ENCODE measurements around the gene YTHDC1. TPM values are rescaled to one million over a fixed set of nuclear protein-coding genes. Genes with fewer than 3 reads are reported as not detected.
A peak's percentile ranks its signal among the peaks of the same experiment; 100 is the strongest.

The YTHDC1 gene
- total RNA-seq, 1 donor from 2014 or later: 110 TPM

DNA sequence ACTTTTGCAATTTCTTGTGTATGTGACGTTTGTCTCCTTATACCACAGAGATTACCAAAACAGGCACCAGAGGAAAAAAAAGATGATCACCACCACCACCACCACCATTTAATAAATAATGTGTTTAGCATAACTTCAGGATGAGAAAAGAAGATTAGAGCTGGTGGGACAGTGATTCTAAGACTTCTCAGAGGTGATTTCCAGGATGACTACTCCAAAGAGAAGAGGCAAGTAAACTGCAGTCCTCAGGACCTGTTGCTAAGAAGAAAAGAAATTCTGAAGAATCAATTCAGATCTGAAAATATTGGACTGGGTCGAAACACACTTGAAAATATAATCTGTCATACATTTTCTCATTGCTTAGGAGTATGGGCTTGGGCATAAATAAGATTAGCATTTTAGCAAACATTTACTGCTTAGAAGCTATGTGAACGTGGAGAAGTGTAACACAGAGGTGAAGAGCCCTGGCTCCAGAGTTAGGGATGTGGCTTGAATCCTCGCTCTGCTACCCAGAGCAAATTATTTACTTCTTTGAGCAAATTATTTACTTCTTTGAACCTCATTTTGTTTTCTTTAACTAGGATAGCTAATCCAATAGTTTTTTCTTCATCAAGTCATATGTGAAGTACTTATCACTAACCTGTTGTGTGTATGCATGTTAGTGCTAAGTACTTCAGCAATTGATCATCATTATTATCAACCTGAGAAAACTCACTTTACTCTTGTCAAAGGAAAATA, 10.5 kb upstream of the YTHDC1 start:
- no peak for DNase-seq (ENCODE audit: low spot score)
- Mint-ChIP-seq H3K4me1 (ENCODE audit: unreplicated experiment) (no peaks in the 10 kb centered on the region), H3K4me3 (ENCODE audit: unreplicated experiment) (no peak overlapping the region), H3K27ac (ENCODE audit: unreplicated experiment) (no peak overlapping the region), H3K27me3 (ENCODE audit: unreplicated experiment) (no peaks in the 10 kb centered on the region), H3K9me3 (ENCODE audit: unreplicated experiment) (peaks cover 5% of the 10 kb centered on the region), H3K36me3 (ENCODE audit: low read depth, unreplicated experiment) (peaks cover 4% of the 10 kb centered on the region)
- TF ChIP-seq, protein P1, sequence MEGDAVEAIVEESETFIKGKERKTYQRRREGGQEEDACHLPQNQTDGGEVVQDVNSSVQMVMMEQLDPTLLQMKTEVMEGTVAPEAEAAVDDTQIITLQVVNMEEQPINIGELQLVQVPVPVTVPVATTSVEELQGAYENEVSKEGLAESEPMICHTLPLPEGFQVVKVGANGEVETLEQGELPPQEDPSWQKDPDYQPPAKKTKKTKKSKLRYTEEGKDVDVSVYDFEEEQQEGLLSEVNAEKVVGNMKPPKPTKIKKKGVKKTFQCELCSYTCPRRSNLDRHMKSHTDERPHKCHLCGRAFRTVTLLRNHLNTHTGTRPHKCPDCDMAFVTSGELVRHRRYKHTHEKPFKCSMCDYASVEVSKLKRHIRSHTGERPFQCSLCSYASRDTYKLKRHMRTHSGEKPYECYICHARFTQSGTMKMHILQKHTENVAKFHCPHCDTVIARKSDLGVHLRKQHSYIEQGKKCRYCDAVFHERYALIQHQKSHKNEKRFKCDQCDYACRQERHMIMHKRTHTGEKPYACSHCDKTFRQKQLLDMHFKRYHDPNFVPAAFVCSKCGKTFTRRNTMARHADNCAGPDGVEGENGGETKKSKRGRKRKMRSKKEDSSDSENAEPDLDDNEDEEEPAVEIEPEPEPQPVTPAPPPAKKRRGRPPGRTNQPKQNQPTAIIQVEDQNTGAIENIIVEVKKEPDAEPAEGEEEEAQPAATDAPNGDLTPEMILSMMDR (IDR thresholded peaks at IDR 0.05; ENCODE audit: unreplicated experiment): no peak

DNA sequence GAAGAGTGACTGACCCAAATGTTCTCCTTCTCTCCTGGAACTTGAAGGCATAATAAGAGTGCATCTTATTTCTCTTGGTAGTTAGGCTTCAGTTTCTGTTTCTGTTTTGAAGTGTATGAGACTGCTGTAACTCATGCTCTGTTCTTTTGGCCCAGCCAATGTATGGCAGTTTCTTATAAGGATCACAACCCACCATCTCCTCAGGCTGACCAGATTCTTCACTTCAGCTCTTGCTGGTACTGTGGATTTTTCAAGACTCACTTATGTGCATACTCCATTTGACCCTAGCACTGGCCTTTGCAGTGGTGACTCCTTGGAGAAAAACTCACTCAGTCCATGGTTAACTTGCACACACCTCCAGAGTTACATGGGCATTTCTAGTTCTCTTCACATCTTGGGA, 9.6 kb upstream of the YTHDC1 start:
- DNase-seq (ENCODE audit: low spot score): no peak
- Mint-ChIP-seq H3K4me1 (ENCODE audit: unreplicated experiment) (no peaks in the 10 kb centered on the region), H3K27me3 (ENCODE audit: unreplicated experiment) (no peaks in the 10 kb centered on the region), H3K27ac (ENCODE audit: unreplicated experiment) (no peak overlapping the region), H3K9me3 (ENCODE audit: unreplicated experiment) (no peaks in the 10 kb centered on the region), H3K4me3 (ENCODE audit: unreplicated experiment) (no peak overlapping the region), H3K36me3 (ENCODE audit: low read depth, unreplicated experiment) (no peaks in the 10 kb centered on the region)
- TF ChIP-seq, protein P1 (IDR thresholded peaks at IDR 0.05; ENCODE audit: unreplicated experiment): no peak

DNA sequence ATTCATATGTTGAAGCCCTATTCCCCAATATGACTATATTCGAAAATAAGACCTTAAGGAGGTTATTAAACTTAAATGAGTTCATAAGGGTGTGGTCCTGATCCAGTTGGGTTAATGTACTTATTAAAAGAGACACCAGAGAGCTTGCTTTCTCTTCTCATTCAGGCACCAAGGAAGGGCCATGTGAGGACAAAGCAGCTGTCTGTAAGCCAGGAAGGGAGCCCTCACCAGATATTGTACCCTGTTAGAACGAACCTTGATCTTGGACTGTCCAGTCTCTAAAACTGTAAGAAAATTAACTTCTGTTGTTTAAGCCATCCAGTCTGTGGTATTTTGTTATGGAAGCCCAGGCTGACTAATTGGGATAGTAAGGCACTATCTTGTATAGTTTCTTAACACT, 9.1 kb upstream of the YTHDC1 start:
- TF ChIP-seq, protein P1 (IDR thresholded peaks at IDR 0.05; ENCODE audit: unreplicated experiment): no peak

DNA sequence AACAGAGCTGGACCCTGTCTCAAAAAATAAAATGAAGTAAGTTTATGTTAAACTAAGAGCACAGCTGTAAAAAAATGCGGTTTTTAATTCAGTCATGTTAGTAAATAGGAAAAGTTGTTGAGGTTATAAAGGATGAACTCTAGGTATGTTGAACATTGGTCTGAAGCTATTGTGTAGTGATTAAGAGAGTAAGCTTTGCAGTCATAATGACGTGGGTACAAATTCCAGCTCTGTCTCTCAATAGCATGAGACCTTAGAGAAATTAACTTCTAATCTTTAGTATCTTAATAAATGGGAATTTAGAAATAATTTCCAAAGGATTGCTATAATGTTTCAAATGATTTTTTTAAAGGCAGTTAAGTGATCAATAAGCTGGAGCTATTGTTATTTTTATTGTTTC, 2.9 kb upstream of the YTHDC1 start:
- H3K9me3 Mint-ChIP-seq (ENCODE audit: unreplicated experiment): no peaks in the 10 kb centered on the region
- peaks cover 3% of the 10 kb centered on the region for H3K4me1 Mint-ChIP-seq (ENCODE audit: unreplicated experiment)
- DNase-seq (ENCODE audit: low spot score): no peak
- TF ChIP-seq, protein P1 (IDR thresholded peaks at IDR 0.05; ENCODE audit: unreplicated experiment): no peak
- no peaks in the 10 kb centered on the region for H3K36me3 Mint-ChIP-seq (ENCODE audit: low read depth, unreplicated experiment)
- H3K4me3 Mint-ChIP-seq (ENCODE audit: unreplicated experiment): no peak overlapping the region
- peaks cover 14% of the 10 kb centered on the region for H3K27me3 Mint-ChIP-seq (ENCODE audit: unreplicated experiment)
- H3K27ac Mint-ChIP-seq (ENCODE audit: unreplicated experiment): no peak overlapping the region

More for the DNA sequence above, 9.1 kb upstream of the YTHDC1 start:
- Mint-ChIP-seq H3K9me3 (ENCODE audit: unreplicated experiment) (no peaks in the 10 kb centered on the region), H3K27me3 (ENCODE audit: unreplicated experiment) (no peaks in the 10 kb centered on the region), H3K4me3 (ENCODE audit: unreplicated experiment) (no peak overlapping the region), H3K36me3 (ENCODE audit: low read depth, unreplicated experiment) (no peaks in the 10 kb centered on the region), H3K4me1 (ENCODE audit: unreplicated experiment) (no peaks in the 10 kb centered on the region), H3K27ac (ENCODE audit: unreplicated experiment) (no peak overlapping the region)
- no peak for DNase-seq (ENCODE audit: low spot score)

DNA sequence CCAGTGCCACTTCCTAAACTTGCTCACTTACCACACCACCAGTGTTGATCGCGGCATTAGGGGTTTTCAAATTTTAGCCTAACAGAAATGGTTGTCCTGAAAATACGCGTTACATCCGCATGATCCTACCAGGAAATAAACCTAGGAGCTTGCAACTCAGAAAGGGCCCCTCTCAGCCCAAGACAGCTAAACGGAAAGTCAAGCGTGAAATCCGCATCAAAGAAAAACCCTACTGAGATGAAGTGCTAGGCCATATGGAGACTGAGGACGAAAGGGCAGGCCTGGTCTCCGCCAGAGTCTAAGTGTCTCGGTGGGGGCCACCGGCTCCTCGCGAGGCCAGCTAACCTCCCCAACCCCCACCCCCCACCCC, 626 bp downstream of the YTHDC1 start:
- H3K27ac Mint-ChIP-seq (ENCODE audit: unreplicated experiment): peak overlapping the region; percentile 100
- peak overlapping the region; percentile 99 for H3K4me3 Mint-ChIP-seq (ENCODE audit: unreplicated experiment)
- H3K27me3 Mint-ChIP-seq (ENCODE audit: unreplicated experiment): peaks cover 15% of the 10 kb centered on the region
- no peak for DNase-seq (ENCODE audit: low spot score)
- TF ChIP-seq, protein P1 (IDR thresholded peaks at IDR 0.05; ENCODE audit: unreplicated experiment): no peak
- peaks cover 25% of the 10 kb centered on the region for H3K4me1 Mint-ChIP-seq (ENCODE audit: unreplicated experiment)
- peaks cover 10% of the 10 kb centered on the region for H3K36me3 Mint-ChIP-seq (ENCODE audit: low read depth, unreplicated experiment)
- no peaks in the 10 kb centered on the region for H3K9me3 Mint-ChIP-seq (ENCODE audit: unreplicated experiment)

Measured in endothelial cell (in vitro differentiated cells).